K562 (cell line): ENCODE data around the gene NOSTRIN. TPM values are rescaled to one million over a fixed set of nuclear protein-coding genes. Genes with fewer than 3 reads are reported as not detected.

Experiments used
- COPS2 ChIP-seq: fragments of 450-650 bp; conservative IDR thresholded peaks from 2 replicates; pipeline ENCODE4 v1.6.1; 2016; ENCODE audit warnings: mild to moderate bottlenecking, moderate library complexity
- DMBX1 ChIP-seq: fragments of 250-450 bp; sonication (Bioruptor Pico); IDR thresholded peaks from 2 replicates; pipeline ENCODE4 v1.8.0; 2022; ENCODE audit warnings: inconsistent platforms, mild to moderate bottlenecking, moderate library complexity, borderline replicate concordance
- GABPB1 ChIP-seq: sonication (generic); formaldehyde crosslinking; IDR thresholded peaks from 2 replicates; pipeline ENCODE4 v1.8.0; 2022; ENCODE audit warnings: mild to moderate bottlenecking, missing genetic modification reagents
- HDAC6 ChIP-seq: IDR thresholded peaks from 2 replicates; pipeline ENCODE4 v1.6.1; 2012; ENCODE audit warnings: low read depth, mild to moderate bottlenecking, control low read depth, inconsistent platforms, low read length, moderate library complexity
- IRF1 ChIP-seq: sonication (generic); formaldehyde crosslinking; IDR thresholded peaks from 2 replicates; pipeline ENCODE4 v1.8.0; 2022; ENCODE audit warnings: missing genetic modification reagents, mild to moderate bottlenecking, borderline replicate concordance
- LCOR ChIP-seq: sonication (generic); formaldehyde crosslinking; IDR thresholded peaks from 2 replicates; pipeline ENCODE4 v1.8.0; 2022; ENCODE audit warnings: mild to moderate bottlenecking, missing genetic modification reagents
- MAZ ChIP-seq, 2 experiments: fragments of 450-650 bp in 1 of 2; sonication (generic) in 1 of 2; formaldehyde crosslinking; IDR thresholded peaks in 1 of 2; conservative IDR thresholded peaks in 1 of 2; 2 replicates each; pipeline versions ENCODE4 v1.4.0 to v1.5.0; 2020; ENCODE audit warnings: mild to moderate bottlenecking in 1 of 2, missing genetic modification reagents in 1 of 2
- MTF1 ChIP-seq: fragments of 250-450 bp; sonication (Bioruptor Pico); IDR thresholded peaks from 2 replicates; pipeline ENCODE4 v1.9.0; 2021; ENCODE audit warnings: moderate library complexity, mild to moderate bottlenecking, inconsistent platforms, borderline replicate concordance
- PTRF ChIP-seq: fragments of 450-650 bp; IDR thresholded peaks from 2 replicates; pipeline ENCODE4 v1.6.1; 2016; ENCODE audit warnings: mild to moderate bottlenecking, missing genetic modification characterization, missing compliant biosample characterization
- PYGO2 ChIP-seq: fragments of 450-650 bp; IDR thresholded peaks from 2 replicates; pipeline ENCODE4 v1.6.1; 2016; ENCODE audit warnings: mild to moderate bottlenecking, missing genetic modification characterization, moderate library complexity, missing compliant biosample characterization
- STAG1 ChIP-seq: sonication (generic); formaldehyde crosslinking; IDR thresholded peaks from 2 replicates; pipeline ENCODE4 v1.5.0; 2020; ENCODE audit warnings: missing genetic modification reagents, borderline replicate concordance
- TCFL5 ChIP-seq: fragments of 250-450 bp; sonication (Bioruptor Pico); conservative IDR thresholded peaks from 2 replicates; pipeline ENCODE4 v1.6.1; 2021; ENCODE audit warnings: mild to moderate bottlenecking, moderate library complexity, matching md5 sums
- TSHZ1 ChIP-seq: fragments of 250-450 bp; sonication (Bioruptor Pico); IDR thresholded peaks from 2 replicates; pipeline ENCODE4 v1.4.0; 2020; ENCODE audit warnings: mild to moderate bottlenecking, moderate library complexity
- ZBTB7A ChIP-seq: IDR thresholded peaks from 2 replicates; pipeline ENCODE4 v1.6.1; 2011; ENCODE audit warnings: low read depth, mild to moderate bottlenecking, low read length, moderate library complexity, borderline replicate concordance; ENCODE audit not compliant: control insufficient read depth
- ZNF134 ChIP-seq: fragments of 250-450 bp; sonication (Bioruptor Pico); conservative IDR thresholded peaks from 2 replicates; pipeline ENCODE4 v1.4.0; 2020
- ZNF511 ChIP-seq: sonication (generic); formaldehyde crosslinking; IDR thresholded peaks from 2 replicates; pipeline ENCODE4 v1.8.0; 2022; ENCODE audit warnings: mild to moderate bottlenecking, missing genetic modification reagents
- ZNF551 ChIP-seq: fragments of 250-450 bp; sonication (Bioruptor Pico); IDR thresholded peaks from 2 replicates; pipeline ENCODE4 v1.5.0; 2021; ENCODE audit warnings: mild to moderate bottlenecking, moderate library complexity
- ZNF592 ChIP-seq: fragments of 450-650 bp; IDR thresholded peaks from 2 replicates; pipeline ENCODE4 v1.6.1; 2017; ENCODE audit warnings: antibody characterized with exemption, mild to moderate bottlenecking
- ZNF717 ChIP-seq: fragments of 250-450 bp; sonication (Bioruptor Pico); IDR thresholded peaks from 2 replicates; pipeline ENCODE4 v1.5.0; 2021
- ZNF77 ChIP-seq: fragments of 250-450 bp; sonication (Bioruptor Pico); IDR thresholded peaks from 2 replicates; pipeline ENCODE4 v1.5.0; 2020
- polyA plus RNA-seq, 8 experiments: library from polyadenylated mRNA; depleted of rRNA in 4 of 8; stranded (reverse) in 5 of 8; unstranded in 3 of 8; fragments of >200 nt; fragmentation: Nextera tagmentation in 2 of 8; fragmentation: Illumina TruSeq in 1 of 8; extraction: Ambion mirVana in 2 of 8; extraction: Trizol in 1 of 8; gene quantifications; 2 replicates each; pipeline versions ENCODE4 v1.2.1 to v1.2.3, GENCODE V29; 2011 to 2014; ENCODE audit warnings: inconsistent platforms in 1 of 8, missing spikeins in 1 of 8
- total RNA-seq, 7 experiments: library from RNA; depleted of rRNA in 6 of 7; stranded (reverse); fragments of >200 nt in 6 of 7; fragmentation: Illumina TruSeq in 2 of 7; extraction: Trizol in 2 of 7; gene quantifications; 2 replicates each; pipeline versions ENCODE4 v1.2.1 to v1.2.3, GENCODE V29; 2011 to 2021; ENCODE audit warnings: low replicate concordance in 1 of 7

NOSTRIN gene
- total and polyA plus RNA-seq, 9 of the 15 experiments (the other 6 are each of a cell fraction or from before 2014, with no cell fraction given): 26.7 to 82.9 (median 56.3) TPM

- TF ChIP-seq PTRF (peak; percentile 6; the same call in 1 of the 2 replicates), ZNF77 (no peak), MTF1 (CRISPR knock-in tag) (no peak), IRF1 (CRISPR knock-in tag) (no peak), TSHZ1 (CRISPR knock-in tag) (peak; percentile 8; the same call in 1 of the 2 replicates), COPS2 (no peak), ZNF511 (CRISPR knock-in tag) (no peak), ZNF134 (CRISPR knock-in tag) (0 out of 2 replicates have a peak, but pooled peaks have one; percentile 31), ZNF551 (CRISPR knock-in tag) (no peak), STAG1 (CRISPR knock-in tag) (no peak), MAZ (CRISPR knock-in tag; conservative IDR thresholded peaks at IDR 0.05 in 1 of 2, IDR thresholded peaks at IDR 0.05 in 1 of 2) (peak in 1 of 2 experiments; percentile 29; a peak in 2 of 4 replicates), GABPB1 (CRISPR knock-in tag) (no peak; the same call in 1 of the 2 replicates), DMBX1 (CRISPR knock-in tag) (peak; percentile 91), ZNF592 (peak; percentile 83), LCOR (CRISPR knock-in tag) (no peak), ZBTB7A (no peak), HDAC6 (no peak), TCFL5 (CRISPR knock-in tag) (no peak), ZNF717 (CRISPR knock-in tag) (no peak), PYGO2 (tag) (peak; percentile 58; the same call in 1 of the 2 replicates)
Measured at GRCh38 chr2:168796090-168796577, 6.3 kb upstream of the NOSTRIN start (continued).
